ENCODE results near the gene HSPG2.

DNA sequence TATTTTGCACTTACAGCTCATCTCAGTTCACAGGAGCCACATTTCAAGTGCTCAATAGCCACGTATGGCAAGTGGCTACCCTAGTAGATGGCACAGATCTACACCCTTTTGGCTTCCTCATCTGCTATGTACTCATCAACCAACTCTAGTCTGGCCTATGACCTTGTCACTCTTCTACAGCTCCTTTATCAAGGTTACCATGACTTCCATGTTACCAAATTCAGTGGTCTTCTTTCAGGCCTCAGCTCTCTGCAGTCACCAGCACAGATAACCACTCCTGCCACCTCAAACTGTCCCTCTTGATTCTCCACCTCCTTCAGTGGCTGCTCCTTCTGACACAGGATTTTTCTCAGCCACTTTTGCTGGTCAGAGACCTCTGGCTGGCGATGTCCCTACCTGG lies 142.5 kb downstream of the HSPG2 start:
- TF ChIP-seq, protein P1, sequence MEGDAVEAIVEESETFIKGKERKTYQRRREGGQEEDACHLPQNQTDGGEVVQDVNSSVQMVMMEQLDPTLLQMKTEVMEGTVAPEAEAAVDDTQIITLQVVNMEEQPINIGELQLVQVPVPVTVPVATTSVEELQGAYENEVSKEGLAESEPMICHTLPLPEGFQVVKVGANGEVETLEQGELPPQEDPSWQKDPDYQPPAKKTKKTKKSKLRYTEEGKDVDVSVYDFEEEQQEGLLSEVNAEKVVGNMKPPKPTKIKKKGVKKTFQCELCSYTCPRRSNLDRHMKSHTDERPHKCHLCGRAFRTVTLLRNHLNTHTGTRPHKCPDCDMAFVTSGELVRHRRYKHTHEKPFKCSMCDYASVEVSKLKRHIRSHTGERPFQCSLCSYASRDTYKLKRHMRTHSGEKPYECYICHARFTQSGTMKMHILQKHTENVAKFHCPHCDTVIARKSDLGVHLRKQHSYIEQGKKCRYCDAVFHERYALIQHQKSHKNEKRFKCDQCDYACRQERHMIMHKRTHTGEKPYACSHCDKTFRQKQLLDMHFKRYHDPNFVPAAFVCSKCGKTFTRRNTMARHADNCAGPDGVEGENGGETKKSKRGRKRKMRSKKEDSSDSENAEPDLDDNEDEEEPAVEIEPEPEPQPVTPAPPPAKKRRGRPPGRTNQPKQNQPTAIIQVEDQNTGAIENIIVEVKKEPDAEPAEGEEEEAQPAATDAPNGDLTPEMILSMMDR (IDR thresholded peaks at IDR 0.05) = no peak
- TF ChIP-seq POLR2A (IDR thresholded peaks at IDR 0.05) = no peak
